H1 (cell line): ENCODE data around the gene KRTAP21-3. TPM values are rescaled to one million over a fixed set of nuclear protein-coding genes. Genes with fewer than 3 reads are reported as not detected.

Source experiments
- CTCF ChIA-PET: fragments of 300-600 bp; sonication (Branson Sonifier 250); formaldehyde crosslinking; loops from one replicate; lab custom pipeline; 2021; ENCODE audit not compliant: partially characterized antibody; lab: Charles Lee
- POLR2A ChIA-PET: fragments of 300-600 bp; sonication (Branson Sonifier 250); formaldehyde crosslinking; loops from one replicate; lab custom pipeline; 2021; ENCODE audit warnings: inconsistent platforms; ENCODE audit not compliant: partially characterized antibody; lab: Charles Lee
- DNase-seq, 2 experiments: peaks; one replicate each; pipeline versions ENCODE4 v3.0.0 to v3.0.0-alpha.2; 2010 to 2022; ENCODE audit warnings: low spot score in 2 of 2, low read depth in 1 of 2, mixed read lengths in 1 of 2
- FAIRE-seq: peaks from 2 replicates; lab custom pipeline; 2011; peaks lifted over from hg19 to GRCh38; lab: Jason Lieb, UNC
- H2AFZ ChIP-seq: 2 replicates; pipeline ENCODE4 v1.8.1; 2012; ENCODE audit warnings: low read length, inconsistent platforms
- H2AK5ac ChIP-seq: 2 replicates; pipeline ENCODE4 v1.6.1; 2013; ENCODE audit warnings: low read depth, low read length
- H2BK120ac ChIP-seq: replicated peaks from 2 replicates; pipeline ENCODE3; 2013; ENCODE audit warnings: low read depth, low read length, inconsistent platforms
- H2BK12ac ChIP-seq: 2 replicates; pipeline ENCODE4 v1.6.1; 2013; ENCODE audit warnings: low read depth, low read length
- H2BK15ac ChIP-seq: 2 replicates; pipeline ENCODE4 v1.6.1; 2013; ENCODE audit warnings: low read length
- H2BK20ac ChIP-seq: 2 replicates; pipeline ENCODE4 v1.6.1; 2013; ENCODE audit warnings: low read length
- H2BK5ac ChIP-seq: 2 replicates; pipeline ENCODE4 v1.6.1; 2013; ENCODE audit warnings: low read depth, low read length
- H3K14ac ChIP-seq: 2 replicates; pipeline ENCODE4 v1.6.1; 2013; ENCODE audit warnings: inconsistent platforms; ENCODE audit not compliant: insufficient read length
- H3K18ac ChIP-seq: 2 replicates; pipeline ENCODE4 v1.6.1; 2013; ENCODE audit warnings: low read length; ENCODE audit errors: extremely low read depth
- H3K23ac ChIP-seq: 2 replicates; pipeline ENCODE4 v1.6.1; 2013; ENCODE audit warnings: inconsistent platforms; ENCODE audit not compliant: insufficient read length
- H3K23me2 ChIP-seq: 2 replicates; pipeline ENCODE4 v1.6.1; 2013; ENCODE audit warnings: low read depth, low read length
- H3K27ac ChIP-seq: 2 replicates; pipeline ENCODE4 v1.6.1; 2011; ENCODE audit warnings: low read depth, low read length, inconsistent platforms
- H3K27me3 ChIP-seq, 4 experiments: replicated peaks in 1 of 4; 1 replicate in 1 of 4; 2 replicates in 3 of 4; pipeline versions ENCODE4 v1.6.1 to v1.8.1; 2011 to 2013; ENCODE audit warnings: low read length in 3 of 4, mild to moderate bottlenecking in 3 of 4, inconsistent platforms in 2 of 4, mixed read lengths in 2 of 4, moderate library complexity in 1 of 4; ENCODE audit not compliant: control insufficient read depth in 3 of 4, insufficient read depth in 3 of 4; ENCODE audit errors: extremely low read depth in 1 of 4
- H3K36me3 ChIP-seq, 4 experiments: 2 replicates each; pipeline versions ENCODE4 v1.6.1 to v1.8.1; 2011 to 2013; ENCODE audit warnings: mild to moderate bottlenecking in 4 of 4, low read length in 3 of 4, moderate library complexity in 2 of 4, control low read depth in 1 of 4, inconsistent platforms in 1 of 4; ENCODE audit not compliant: insufficient read depth in 4 of 4, control insufficient read depth in 2 of 4
- H3K4ac ChIP-seq: replicated peaks from 2 replicates; pipeline ENCODE3; 2013; ENCODE audit warnings: low read length, low read depth, mixed read lengths, inconsistent platforms; ENCODE audit not compliant: insufficient read length
- H3K4me1 ChIP-seq, 4 experiments: replicated peaks in 1 of 4; 1 replicate in 1 of 4; 2 replicates in 3 of 4; pipeline versions ENCODE4 v1.6.1 to v1.8.1; 2011 to 2013; ENCODE audit warnings: low read length in 3 of 4, inconsistent platforms in 2 of 4, mixed read lengths in 1 of 4; ENCODE audit not compliant: insufficient read depth in 4 of 4, control insufficient read depth in 3 of 4
- H3K4me2 ChIP-seq, 2 experiments: 2 replicates each; pipeline versions ENCODE4 v1.6.1 to v1.8.1; 2011 to 2013; ENCODE audit warnings: low read depth in 2 of 2, low read length in 2 of 2, control low read depth in 1 of 2, inconsistent platforms in 1 of 2, mild to moderate bottlenecking in 1 of 2; ENCODE audit not compliant: insufficient read depth in 1 of 2
- H3K4me3 ChIP-seq, 4 experiments: fragments of 200-600, 300-600 bp in 1 of 4; sonication (generic), shearing (Covaris generic), sonication (Bioruptor Twin) in 1 of 4; 2 replicates each; pipeline versions ENCODE4 v1.5.1 to v1.8.1; 2011 to 2016; ENCODE audit warnings: low read length in 4 of 4, low read depth in 3 of 4, control low read depth in 2 of 4, inconsistent platforms in 2 of 4, mild to moderate bottlenecking in 2 of 4, mixed read lengths in 1 of 4, moderate library complexity in 1 of 4; ENCODE audit not compliant: insufficient read depth in 2 of 4; ENCODE audit errors: extremely low read depth in 1 of 4
- H3K56ac ChIP-seq: replicated peaks from 2 replicates; pipeline ENCODE3; 2013; ENCODE audit warnings: low read depth, mild to moderate bottlenecking, mixed read lengths, low read length, inconsistent platforms; ENCODE audit not compliant: insufficient read length
- H3K79me1 ChIP-seq: 2 replicates; pipeline ENCODE4 v1.6.1; 2013; ENCODE audit warnings: low read depth, low read length, control low read depth
- H3K79me2 ChIP-seq, 2 experiments: 2 replicates each; pipeline versions ENCODE4 v1.6.1 to v1.8.1; 2012 to 2013; ENCODE audit warnings: low read length in 2 of 2, mild to moderate bottlenecking in 2 of 2, inconsistent platforms in 1 of 2; ENCODE audit not compliant: insufficient read depth in 2 of 2, control insufficient read depth in 1 of 2
- H3K9ac ChIP-seq, 4 experiments: replicated peaks in 1 of 4; 1 replicate in 1 of 4; 2 replicates in 3 of 4; pipeline versions ENCODE4 v1.6.1 to v1.8.1; 2011 to 2013; ENCODE audit warnings: low read depth in 3 of 4, low read length in 3 of 4, control low read depth in 2 of 4, mild to moderate bottlenecking in 2 of 4, moderate library complexity in 2 of 4, inconsistent platforms in 1 of 4; ENCODE audit errors: extremely low read depth in 1 of 4
- H3K9me3 ChIP-seq, 2 experiments: 2 replicates each; pipeline versions ENCODE4 v1.6.1 to v1.8.1; 2012 to 2013; ENCODE audit warnings: mild to moderate bottlenecking in 2 of 2, moderate library complexity in 2 of 2, control low read depth in 1 of 2, inconsistent platforms in 1 of 2, low read depth in 1 of 2, low read length in 1 of 2, mixed read lengths in 1 of 2; ENCODE audit not compliant: insufficient read depth in 2 of 2
- H4K20me1 ChIP-seq, 2 experiments: replicated peaks in 1 of 2; 2 replicates each; pipeline versions ENCODE3 to v1.8.1; 2011 to 2013; ENCODE audit warnings: inconsistent platforms in 2 of 2, low read length in 2 of 2, mild to moderate bottlenecking in 1 of 2; ENCODE audit not compliant: insufficient read depth in 2 of 2, control insufficient read depth in 1 of 2
- H4K5ac ChIP-seq: 2 replicates; pipeline ENCODE4 v1.6.1; 2013; ENCODE audit warnings: low read length, low read depth, mixed read lengths, inconsistent platforms; ENCODE audit not compliant: insufficient read length
- H4K8ac ChIP-seq: 2 replicates; pipeline ENCODE4 v1.8.0; 2013; ENCODE audit warnings: mild to moderate bottlenecking, moderate library complexity, low read length, inconsistent platforms; ENCODE audit not compliant: insufficient read depth; ENCODE audit errors: extremely low read depth
- H4K91ac ChIP-seq: replicated peaks from 2 replicates; pipeline ENCODE3; 2013; ENCODE audit warnings: low read length, mixed read lengths, inconsistent platforms; ENCODE audit not compliant: insufficient read length
- GTF2F1 ChIP-seq: IDR thresholded peaks from 2 replicates; pipeline ENCODE4 v1.6.1; 2012; ENCODE audit warnings: low read depth, low read length, improper control_type of control experiment, borderline replicate concordance
- KDM5A ChIP-seq: fragments of 200-600 bp; IDR thresholded peaks from 2 replicates; pipeline ENCODE4 v1.7.1; 2012; ENCODE audit warnings: mild to moderate bottlenecking, low read length, inconsistent platforms, mixed read lengths
- MAFK ChIP-seq: IDR thresholded peaks from 2 replicates; pipeline ENCODE4 v1.6.1; 2012; ENCODE audit warnings: low read depth, mild to moderate bottlenecking, improper control_type of control experiment, low read length
- NANOG ChIP-seq: IDR thresholded peaks from 2 replicates; pipeline ENCODE4 v1.6.1; 2011; ENCODE audit warnings: low read length, low read depth, mild to moderate bottlenecking, inconsistent platforms; ENCODE audit not compliant: insufficient read depth, poor library complexity, severe bottlenecking
- TBP ChIP-seq: IDR thresholded peaks from 2 replicates; pipeline ENCODE4 v1.6.1; 2011; ENCODE audit warnings: low read depth, low read length, improper control_type of control experiment
- TEAD4 ChIP-seq: IDR thresholded peaks from 2 replicates; pipeline ENCODE4 v1.6.1; 2012; ENCODE audit warnings: low read depth, low read length, inconsistent platforms, mixed read lengths
- WGBS, 2 experiments: shearing (Covaris generic) in 1 of 2; methylation state at CpG; one replicate each; pipeline versions ENCODE4 v1.1.6 to v1.1.7; 2013 to 2015; ENCODE audit warnings: low lambda C conversion rate in 2 of 2, mixed read lengths in 2 of 2, inconsistent platforms in 1 of 2, low coverage in 1 of 2, missing lambda C conversion rate in 1 of 2; ENCODE audit not compliant: insufficient replicate concordance in 2 of 2, insufficient coverage in 1 of 2, insufficient read length in 1 of 2; ENCODE audit errors: extremely low coverage in 1 of 2, missing lambda C conversion rate in 1 of 2; 5-methylcytosine and 5-hydroxymethylcytosine counted together
- polyA plus RNA-seq, 7 experiments: library from polyadenylated mRNA; depleted of rRNA in 3 of 7; stranded (reverse) in 5 of 7; unstranded in 2 of 7; fragments of >200 nt in 5 of 7; fragments of 200-250 nt in 2 of 7; gene quantifications; 1 replicate in 5 of 7; 2 replicates in 1 of 7; 4 replicates in 1 of 7; pipeline versions ENCODE4 v1.2.1 to v1.2.3, GENCODE V29; 2011 to 2013; ENCODE audit warnings: missing spikeins in 2 of 7, mixed read lengths in 2 of 7
- total RNA-seq: library from RNA; stranded (reverse); fragmentation: NEBNext Ultra II Directional; extraction: Animal tissue kit (Norgen Biotek cat#: 25700); gene quantifications from 2 replicates; pipeline ENCODE4 v1.2.1, GENCODE V29; 2021

KRTAP21-3 gene
- total and polyA plus RNA-seq, 2 of the 8 experiments (the other 6 are each of a cell fraction or from before 2014, with no cell fraction given): not detected

- no peak overlapping the region for H2BK5ac ChIP-seq
- H3K79me2 ChIP-seq: no peaks in the 10 kb centered on the region
- FAIRE-seq (no peak), DNase-seq (no peak)
- H3K4me2 ChIP-seq: no peak overlapping the region
- ChIA-PET CTCF (no interaction called here), POLR2A (no interaction called here)
- H2AK5ac ChIP-seq: no peak overlapping the region
- no peak overlapping the region for H2BK15ac ChIP-seq
- no peaks in the 10 kb centered on the region for H3K36me3 ChIP-seq
- no peak overlapping the region for H3K14ac ChIP-seq
- H3K18ac ChIP-seq: no peak overlapping the region
- no peaks in the 10 kb centered on the region for H3K23me2 ChIP-seq
- H4K8ac ChIP-seq: no peak overlapping the region
- no peaks in the 10 kb centered on the region for H3K9me3 ChIP-seq
- no peak overlapping the region for H2BK12ac ChIP-seq
- H3K9ac ChIP-seq: no peak overlapping the region
- H2BK120ac ChIP-seq: no peak overlapping the region
- 91% methylated on average over 2 of the region's 2 CpGs; no CpG with 5 or more reads in 1 of the 2 experiments for WGBS, 2 experiments
- H3K56ac ChIP-seq: no peak overlapping the region
- H2BK20ac ChIP-seq: no peak overlapping the region
- H3K4ac ChIP-seq: no peak overlapping the region
- no peaks in the 10 kb centered on the region for H3K27me3 ChIP-seq
- H3K23ac ChIP-seq: no peak overlapping the region
- H3K4me3 ChIP-seq: no peak overlapping the region
- H4K91ac ChIP-seq: no peak overlapping the region
- H4K20me1 ChIP-seq: no peaks in the 10 kb centered on the region
- no peak overlapping the region for H2AFZ ChIP-seq
- H3K4me1 ChIP-seq: no peaks in the 10 kb centered on the region
- no peak overlapping the region for H3K27ac ChIP-seq
- TF ChIP-seq TEAD4 (no peak), TBP (no peak), GTF2F1 (no peak), MAFK (no peak), KDM5A (no peak), NANOG (no peak)
- H4K5ac ChIP-seq: no peak overlapping the region
- no peaks in the 10 kb centered on the region for H3K79me1 ChIP-seq
Measured at GRCh38 chr21:30717105-30717504, 1.5 kb downstream of the KRTAP21-3 start.
